ENCODE results near the gene SMPD3. TPM values are rescaled to one million over a fixed set of nuclear protein-coding genes. Genes with fewer than 3 reads are reported as not detected.

SMPD3 gene
- total and polyA plus RNA-seq, 2 of the 4 experiments (the other 2 are of a cell fraction) = not detected

GRCh38 chr16:68481636-68482035 is 33.3 kb upstream of the SMPD3 start:
- CTCF ChIA-PET = no interaction called here
- no peaks in the 10 kb centered on the region for H4K20me1 ChIP-seq (ENCODE audit: insufficient read depth, low read length)
- POLR2A ChIA-PET (ENCODE audit: unreplicated experiment) = no interaction called here
- no peak overlapping the region for H4K91ac ChIP-seq (ENCODE audit: insufficient read depth, low read depth, low read length)
- H3K9me3 ChIP-seq (ENCODE audit: control insufficient read depth, insufficient read depth, low read length) = peaks cover 2% of the 10 kb centered on the region
- H4K5ac ChIP-seq (ENCODE audit: low read depth, low read length) = no peak overlapping the region
- no peak overlapping the region for H4K8ac ChIP-seq (ENCODE audit: low read depth in 2 of 2, low read length in 2 of 2)
- H3K4me2 ChIP-seq (ENCODE audit: low read depth, low read length) = no peak overlapping the region
- ATAC-seq (ENCODE audit: low read depth) (no peak), DNase-seq (no peak)
- no CpG with 5 or more reads among the region's 5 CpGs for WGBS, 2 experiments (ENCODE audit: extremely low coverage in 2 of 2, insufficient read length in 1 of 2)
- no peaks in the 10 kb centered on the region for H3K9me1 ChIP-seq (ENCODE audit: insufficient read depth, low read length)
- BruUV-seq (replicated peaks) = no TSS peak
- peaks cover 14% of the 10 kb centered on the region; the same call in 1 of the 2 replicates for H3K27me3 ChIP-seq (ENCODE audit: control insufficient read depth, insufficient read depth, low read length)
- H3K36me3 ChIP-seq (ENCODE audit: control insufficient read depth, insufficient read depth, low read length) = no peaks in the 10 kb centered on the region
- H2BK20ac ChIP-seq (ENCODE audit: low read depth, low read length) = no peak overlapping the region
- H3K4ac ChIP-seq (ENCODE audit: low read depth, low read length) = no peak overlapping the region
- H3K14ac ChIP-seq (replicated peaks; ENCODE audit: low read depth, low read length) = no peak overlapping the region
- H3K4me1 ChIP-seq (ENCODE audit: control insufficient read depth, insufficient read depth, low read length) = no peaks in the 10 kb centered on the region
- H3K18ac ChIP-seq (ENCODE audit: low read depth, low read length) = no peak overlapping the region
- no peak overlapping the region for H3K23ac ChIP-seq (ENCODE audit: low read depth, low read length)
- intact Hi-C loops (cut with micrococcal nuclease) (no loop called here), dilution Hi-C loops (cut with HindIII; ENCODE audit: low sequenced_read_pairs, unreplicated experiment) (no loop called here), in situ Hi-C loops (cut with MboI; ENCODE audit: low sequenced_read_pairs) (no loop called here)
- no peak overlapping the region for H3K27ac ChIP-seq (ENCODE audit: insufficient read depth, low read length)
- no peak overlapping the region for H2AK9ac ChIP-seq (replicated peaks; ENCODE audit: low read depth, low read length, poor library complexity)
- no peak overlapping the region for H2BK120ac ChIP-seq (ENCODE audit: low read depth, low read length)
- TF ChIP-seq SMC3 (IDR thresholded peaks at IDR 0.05; ENCODE audit: low read depth, low read length) (no peak), BHLHE40 (IDR thresholded peaks at IDR 0.05; ENCODE audit: low read depth, low read length) (no peak), CEBPB (IDR thresholded peaks at IDR 0.05; ENCODE audit: low read depth, low read length) (no peak), CHD1 (IDR thresholded peaks at IDR 0.05; ENCODE audit: low read depth, low read length) (no peak), RAD21 (IDR thresholded peaks at IDR 0.05; ENCODE audit: low read length) (no peak), ELK1 (IDR thresholded peaks at IDR 0.05; ENCODE audit: borderline replicate concordance, low read depth, low read length) (no peak), RCOR1 (IDR thresholded peaks at IDR 0.05; ENCODE audit: insufficient replicate concordance, low read length) (no peak), MXI1 (IDR thresholded peaks at IDR 0.05; ENCODE audit: borderline replicate concordance, low read depth, low read length) (no peak), NFE2L2 (IDR thresholded peaks at IDR 0.05; ENCODE audit: low read depth, low read length) (no peak), RFX5 (IDR thresholded peaks at IDR 0.05; ENCODE audit: low read depth, low read length) (no peak)
- no peak overlapping the region for H2BK15ac ChIP-seq (ENCODE audit: low read depth, low read length)
- H3K79me1 ChIP-seq (ENCODE audit: low read depth in 1 of 2, low read length in 2 of 2) = no peaks in the 10 kb centered on the region
- no peak overlapping the region for H2BK5ac ChIP-seq (ENCODE audit: low read depth, low read length, poor library complexity, severe bottlenecking)
- no peak overlapping the region for H3K56ac ChIP-seq (ENCODE audit: extremely low read depth, insufficient read depth, low read length)
- H2AK5ac ChIP-seq (ENCODE audit: low read depth, low read length) = no peak overlapping the region
- no peak overlapping the region for H3K9ac ChIP-seq (ENCODE audit: low read depth, low read length)
- no peak overlapping the region for H2AFZ ChIP-seq (replicated peaks; ENCODE audit: low read length, poor library complexity)
- no peak overlapping the region for H3K4me3 ChIP-seq (ENCODE audit: insufficient read depth, low read depth, low read length)

All from IMR-90 (cell line).